ENCODE results near the gene CREB5.

DNA sequence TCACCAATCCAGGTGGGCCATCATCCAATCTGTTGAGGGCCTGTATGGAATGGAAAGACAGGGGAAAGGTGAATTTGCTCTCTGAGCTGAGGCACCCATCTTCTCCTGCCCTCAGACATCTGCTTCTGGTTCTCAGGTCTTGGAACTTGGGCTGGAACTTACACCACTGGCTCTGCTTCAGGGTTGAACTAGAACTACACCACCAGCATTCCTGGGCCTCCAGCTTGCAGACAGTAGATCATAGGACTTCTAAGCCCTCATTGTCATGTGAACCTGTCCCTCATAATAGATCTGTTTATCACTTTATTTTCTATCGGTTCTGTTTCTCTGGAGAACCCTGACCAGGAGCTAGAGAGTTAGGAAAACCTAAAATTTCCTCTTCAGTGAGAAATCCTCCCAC lies 233.5 kb downstream of the CREB5 start:
- TF ChIP-seq, protein P1, sequence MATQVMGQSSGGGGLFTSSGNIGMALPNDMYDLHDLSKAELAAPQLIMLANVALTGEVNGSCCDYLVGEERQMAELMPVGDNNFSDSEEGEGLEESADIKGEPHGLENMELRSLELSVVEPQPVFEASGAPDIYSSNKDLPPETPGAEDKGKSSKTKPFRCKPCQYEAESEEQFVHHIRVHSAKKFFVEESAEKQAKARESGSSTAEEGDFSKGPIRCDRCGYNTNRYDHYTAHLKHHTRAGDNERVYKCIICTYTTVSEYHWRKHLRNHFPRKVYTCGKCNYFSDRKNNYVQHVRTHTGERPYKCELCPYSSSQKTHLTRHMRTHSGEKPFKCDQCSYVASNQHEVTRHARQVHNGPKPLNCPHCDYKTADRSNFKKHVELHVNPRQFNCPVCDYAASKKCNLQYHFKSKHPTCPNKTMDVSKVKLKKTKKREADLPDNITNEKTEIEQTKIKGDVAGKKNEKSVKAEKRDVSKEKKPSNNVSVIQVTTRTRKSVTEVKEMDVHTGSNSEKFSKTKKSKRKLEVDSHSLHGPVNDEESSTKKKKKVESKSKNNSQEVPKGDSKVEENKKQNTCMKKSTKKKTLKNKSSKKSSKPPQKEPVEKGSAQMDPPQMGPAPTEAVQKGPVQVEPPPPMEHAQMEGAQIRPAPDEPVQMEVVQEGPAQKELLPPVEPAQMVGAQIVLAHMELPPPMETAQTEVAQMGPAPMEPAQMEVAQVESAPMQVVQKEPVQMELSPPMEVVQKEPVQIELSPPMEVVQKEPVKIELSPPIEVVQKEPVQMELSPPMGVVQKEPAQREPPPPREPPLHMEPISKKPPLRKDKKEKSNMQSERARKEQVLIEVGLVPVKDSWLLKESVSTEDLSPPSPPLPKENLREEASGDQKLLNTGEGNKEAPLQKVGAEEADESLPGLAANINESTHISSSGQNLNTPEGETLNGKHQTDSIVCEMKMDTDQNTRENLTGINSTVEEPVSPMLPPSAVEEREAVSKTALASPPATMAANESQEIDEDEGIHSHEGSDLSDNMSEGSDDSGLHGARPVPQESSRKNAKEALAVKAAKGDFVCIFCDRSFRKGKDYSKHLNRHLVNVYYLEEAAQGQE (IDR thresholded peaks at IDR 0.05; ENCODE audit: low read depth), result no peak
- no peak for TF ChIP-seq NFIC (IDR thresholded peaks at IDR 0.05)
- no peak for TF ChIP-seq YY1 (IDR thresholded peaks at IDR 0.05; ENCODE audit: low read depth)
- TF ChIP-seq, protein P2, sequence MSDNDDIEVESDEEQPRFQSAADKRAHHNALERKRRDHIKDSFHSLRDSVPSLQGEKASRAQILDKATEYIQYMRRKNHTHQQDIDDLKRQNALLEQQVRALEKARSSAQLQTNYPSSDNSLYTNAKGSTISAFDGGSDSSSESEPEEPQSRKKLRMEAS (IDR thresholded peaks at IDR 0.05), result no peak
- TF ChIP-seq, protein P3, sequence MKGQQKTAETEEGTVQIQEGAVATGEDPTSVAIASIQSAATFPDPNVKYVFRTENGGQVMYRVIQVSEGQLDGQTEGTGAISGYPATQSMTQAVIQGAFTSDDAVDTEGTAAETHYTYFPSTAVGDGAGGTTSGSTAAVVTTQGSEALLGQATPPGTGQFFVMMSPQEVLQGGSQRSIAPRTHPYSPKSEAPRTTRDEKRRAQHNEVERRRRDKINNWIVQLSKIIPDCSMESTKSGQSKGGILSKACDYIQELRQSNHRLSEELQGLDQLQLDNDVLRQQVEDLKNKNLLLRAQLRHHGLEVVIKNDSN (IDR thresholded peaks at IDR 0.05), result no peak
- TF ChIP-seq EP300 (IDR thresholded peaks at IDR 0.05; ENCODE audit: borderline replicate concordance), result no peak
- TF ChIP-seq RAD21 (IDR thresholded peaks at IDR 0.05; ENCODE audit: low read depth), result no peak
- TF ChIP-seq CREB1 (IDR thresholded peaks at IDR 0.05; ENCODE audit: low read depth), result no peak
- no peak for TF ChIP-seq TAF1 (IDR thresholded peaks at IDR 0.05; ENCODE audit: low read depth)
- TF ChIP-seq FOXM1 (IDR thresholded peaks at IDR 0.05; ENCODE audit: borderline replicate concordance, low read depth), result no peak
- TF ChIP-seq EGR1 (IDR thresholded peaks at IDR 0.05), result no peak
- no peak for TF ChIP-seq CEBPB (IDR thresholded peaks at IDR 0.05)
- TF ChIP-seq TCF12 (IDR thresholded peaks at IDR 0.05; ENCODE audit: low read depth), result no peak
